Metanephros (tissue), 2 donors: Measurements from ENCODE around the gene LMBR1L. TPM values are rescaled to one million over a fixed set of nuclear protein-coding genes. Genes with fewer than 3 reads are reported as not detected.

Source experiments
- small RNA-seq: library from RNA; depleted of rRNA; stranded (forward); fragments of <200 nt; gene quantifications from one replicate; pipeline ENCODE3, GENCODE V24; 2014; ENCODE audit warnings: low replicate concordance
- total RNA-seq: library from RNA; depleted of rRNA; stranded (reverse); fragments of >200 nt; gene quantifications from one replicate; pipeline ENCODE4 v1.2.3, GENCODE V29; 2014

LMBR1L gene, protein sequence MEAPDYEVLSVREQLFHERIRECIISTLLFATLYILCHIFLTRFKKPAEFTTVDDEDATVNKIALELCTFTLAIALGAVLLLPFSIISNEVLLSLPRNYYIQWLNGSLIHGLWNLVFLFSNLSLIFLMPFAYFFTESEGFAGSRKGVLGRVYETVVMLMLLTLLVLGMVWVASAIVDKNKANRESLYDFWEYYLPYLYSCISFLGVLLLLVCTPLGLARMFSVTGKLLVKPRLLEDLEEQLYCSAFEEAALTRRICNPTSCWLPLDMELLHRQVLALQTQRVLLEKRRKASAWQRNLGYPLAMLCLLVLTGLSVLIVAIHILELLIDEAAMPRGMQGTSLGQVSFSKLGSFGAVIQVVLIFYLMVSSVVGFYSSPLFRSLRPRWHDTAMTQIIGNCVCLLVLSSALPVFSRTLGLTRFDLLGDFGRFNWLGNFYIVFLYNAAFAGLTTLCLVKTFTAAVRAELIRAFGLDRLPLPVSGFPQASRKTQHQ
- total RNA-seq: 69.4 TPM

DNA sequence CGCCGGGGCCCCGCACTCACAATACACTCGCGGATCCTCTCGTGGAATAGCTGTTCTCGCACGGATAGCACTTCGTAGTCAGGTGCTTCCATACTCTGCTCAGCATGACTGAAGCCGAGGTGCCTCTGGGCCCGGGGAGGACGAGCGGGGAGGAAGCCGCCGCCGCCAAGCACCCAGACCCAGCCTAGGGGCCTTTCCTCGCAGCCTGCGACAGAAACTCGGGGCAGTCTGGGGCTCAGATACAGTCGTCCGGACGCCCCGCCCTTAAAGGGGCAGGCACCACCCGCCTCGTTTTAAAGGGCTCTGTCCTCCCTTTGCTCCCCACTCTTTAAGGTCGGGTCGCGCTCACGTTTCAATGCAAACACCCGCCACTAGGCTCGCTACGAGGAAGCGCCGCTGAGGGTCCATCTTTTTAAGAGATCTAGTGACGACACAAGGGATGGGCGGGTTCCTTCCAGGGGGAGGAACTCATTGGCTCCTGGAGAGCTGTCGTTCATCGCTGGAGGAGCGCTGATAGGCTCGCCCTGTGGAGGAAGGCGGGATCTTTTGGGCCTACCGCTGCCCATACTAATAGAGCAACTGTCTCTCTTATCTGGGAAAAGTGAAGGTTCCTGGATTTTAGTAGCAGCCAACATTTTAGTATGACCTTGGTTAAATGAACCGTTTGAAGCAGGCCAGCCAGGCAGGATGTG lies at the start of gene LMBR1L:
Gene LMBR1L (minus strand): TSS at position 384 of the 692 bp plus-strand sequence. CDS start 292 bp downstream, at position 92.

DNA sequence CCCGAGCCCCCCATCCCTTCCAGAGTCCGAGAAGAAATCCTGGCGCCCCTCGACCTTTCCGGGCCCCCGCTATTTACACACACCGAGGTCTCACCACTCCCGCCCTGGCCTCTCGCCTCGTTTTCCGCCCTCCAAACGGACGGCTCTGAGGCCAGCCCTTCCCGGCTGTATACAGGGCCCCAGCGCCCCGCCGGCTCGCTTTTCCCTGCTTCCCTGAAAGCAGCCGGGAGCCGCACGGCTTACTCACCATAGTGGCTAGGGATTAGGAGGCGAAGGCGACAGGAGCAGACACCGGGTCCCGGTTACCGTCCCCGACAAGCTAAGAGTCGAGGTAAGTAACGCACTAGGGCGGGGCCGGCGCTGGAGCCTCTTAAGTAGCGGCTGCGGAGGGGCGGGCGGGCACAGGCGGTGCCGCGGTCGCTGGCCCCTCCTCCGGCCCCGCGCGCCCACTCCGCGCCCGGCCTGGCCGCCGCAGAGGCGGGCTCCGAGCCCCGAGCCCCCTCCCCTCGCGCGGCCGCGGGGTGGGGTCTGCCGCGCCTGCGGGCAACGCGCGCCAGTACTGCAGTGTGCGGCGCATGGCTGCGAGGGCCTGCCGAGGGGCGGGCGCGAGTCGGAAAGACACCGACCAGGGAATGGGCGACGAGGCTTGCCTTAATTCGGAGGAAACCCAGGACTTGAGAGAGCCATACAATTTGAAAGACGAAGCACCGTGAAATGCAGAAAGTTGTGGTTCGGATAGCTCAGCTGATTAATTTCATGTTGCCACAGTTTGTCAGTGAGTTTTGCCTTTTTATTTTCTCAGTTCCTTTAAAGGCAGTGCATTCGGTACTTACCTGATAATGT lies 20.6 kb upstream of the LMBR1L start, which contains the start of gene TUBA1B:
Gene TUBA1B (minus strand): TSS at position 345 of the 843 bp plus-strand sequence. CDS start 95 bp downstream, at position 250.

DNA sequence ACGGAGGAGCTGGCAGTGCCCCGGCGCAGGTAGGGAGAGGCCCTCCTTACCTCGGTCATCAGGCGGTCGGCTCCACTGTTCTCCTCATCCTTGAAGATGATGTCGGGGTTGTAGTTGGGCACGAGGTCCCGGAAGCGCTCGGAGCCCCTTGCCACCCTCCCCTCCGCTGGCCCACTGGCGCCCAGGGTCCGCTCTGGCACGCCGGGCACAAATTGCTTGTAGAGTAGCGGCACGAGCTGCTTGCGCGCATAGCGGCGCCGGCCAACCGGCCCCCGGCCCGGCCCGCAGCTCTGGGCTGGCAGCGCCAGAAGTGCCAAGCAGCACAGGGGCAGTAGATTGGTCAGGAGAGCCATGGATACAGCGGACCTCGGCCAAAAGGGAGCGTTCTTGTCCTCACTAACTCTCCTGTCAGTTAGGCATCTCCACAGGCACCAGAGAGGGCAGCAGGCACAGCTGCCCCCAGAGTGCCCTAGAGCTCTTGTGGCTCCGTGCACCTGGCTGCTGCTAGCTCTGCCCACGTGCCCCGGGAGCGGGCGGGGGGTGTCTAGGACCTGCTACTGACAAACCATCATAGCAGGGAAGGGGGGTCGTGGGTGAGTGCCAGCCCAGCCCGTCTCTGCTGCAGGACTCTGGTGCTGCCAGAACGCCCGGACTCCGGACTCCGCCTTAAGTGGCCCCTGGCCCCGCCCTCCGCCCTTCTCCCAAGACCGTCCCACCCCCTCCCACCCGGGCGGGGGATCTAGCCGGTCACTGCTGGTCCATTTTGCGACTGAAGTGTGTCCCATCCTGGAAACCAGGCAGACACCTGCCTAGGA lies 16.3 kb downstream of the LMBR1L start, which contains the start of gene DHH:
Gene DHH (minus strand): TSS at position 642 of the 815 bp plus-strand sequence. CDS start 289 bp downstream, at position 353.

GRCh38 chr12:49069507-49070346 lies 40.9 kb downstream of the LMBR1L start, which contains the start of gene RHEBL1:
RHEBL1 (minus strand) TSS chr12:49069979; CDS start chr12:49069785, 194 bp downstream.

DNA sequence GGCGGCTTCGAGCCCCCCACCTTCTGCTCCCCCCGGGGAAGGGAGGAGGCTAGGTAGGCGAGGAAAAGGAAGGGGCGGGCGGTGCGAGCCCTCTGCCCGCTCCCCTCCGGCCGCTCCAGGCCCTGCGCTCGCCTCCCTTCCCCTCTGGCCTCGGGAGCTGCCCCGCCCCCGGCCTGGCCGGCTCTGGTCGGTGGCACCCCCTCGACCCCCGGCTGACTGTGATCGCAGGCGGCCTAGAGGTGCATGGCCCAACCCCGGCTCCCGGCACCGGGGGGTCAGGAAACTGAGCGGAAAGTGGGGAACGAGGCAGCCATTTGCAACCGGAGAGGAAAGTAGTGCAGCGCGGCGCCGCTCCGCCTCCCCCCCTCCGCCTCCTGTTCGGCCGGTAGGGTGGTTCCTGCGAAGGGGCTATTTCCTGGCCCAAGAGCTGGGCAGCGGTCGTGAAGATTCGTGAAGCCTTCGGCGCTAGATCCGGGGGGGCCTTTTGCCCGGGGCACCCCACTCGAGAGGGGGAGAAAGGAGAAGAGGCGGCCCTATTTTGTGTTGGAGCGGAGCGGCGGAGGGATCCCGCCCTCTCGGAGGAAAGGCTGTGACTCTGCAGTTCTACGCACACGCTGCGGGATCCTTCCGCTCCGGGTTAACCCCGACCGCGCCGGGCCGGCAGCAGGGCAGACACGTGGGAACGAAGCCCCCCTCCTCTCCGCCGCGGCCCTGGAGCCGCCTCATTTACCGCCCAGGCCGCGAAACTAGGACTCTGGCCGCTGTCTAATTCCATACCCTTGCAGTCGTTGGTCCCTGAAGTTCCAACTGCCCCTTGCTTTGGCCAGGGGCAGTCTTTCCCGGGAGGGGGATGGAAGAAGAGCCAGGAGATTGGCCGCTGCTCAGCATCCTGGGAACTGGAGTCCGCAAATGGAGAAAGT lies 50.1 kb downstream of the LMBR1L start, which contains the start of gene KMT2D:
Gene KMT2D (minus strand): TSS at position 558 of the 920 bp plus-strand sequence. CDS start 5,470 bp downstream, outside the sequence.

Small RNA genes lying within 50 kb of the gene (small RNA-seq; reads per million reads assigned to genes)
- not detected for gene RF00019

Other genes with a start within 250 kb of the LMBR1L start
- gene RND1, start 245.0 kb downstream of the LMBR1L start, total RNA-seq: 4.3 TPM
- 11.3 TPM for gene FKBP11, start 185.4 kb downstream of the LMBR1L start, total RNA-seq
- gene ARF3, start 153.4 kb downstream of the LMBR1L start, total RNA-seq: 42.2 TPM
- not detected for gene WNT10B, start 139.1 kb downstream of the LMBR1L start, total RNA-seq
- not detected for gene WNT1, start 132.5 kb downstream of the LMBR1L start, total RNA-seq
- 23.6 TPM for gene DDN, start 111.5 kb downstream of the LMBR1L start, total RNA-seq
- gene PRKAG1, start 92.1 kb downstream of the LMBR1L start, total RNA-seq: 38.2 TPM
- 80.5 TPM for gene KMT2D, start 50.1 kb downstream of the LMBR1L start, total RNA-seq
- 1.3 TPM for gene RHEBL1, start 40.9 kb downstream of the LMBR1L start, total RNA-seq
- 0.88 TPM for gene DHH, start 16.0 kb downstream of the LMBR1L start, total RNA-seq
- gene TUBA1B, start 20.5 kb upstream of the LMBR1L start, total RNA-seq: 596 TPM
- 311 TPM for gene TUBA1A, start 78.2 kb upstream of the LMBR1L start, total RNA-seq
- gene TUBA1C, start 154.2 kb upstream of the LMBR1L start, total RNA-seq: 105 TPM
- gene PRPH, start 184.3 kb upstream of the LMBR1L start, total RNA-seq: 0.18 TPM
- 13.0 TPM for gene TROAP, start 212.4 kb upstream of the LMBR1L start, total RNA-seq
- 1.1 TPM for gene C1QL4, start 226.3 kb upstream of the LMBR1L start, total RNA-seq
- gene DNAJC22, start 236.0 kb upstream of the LMBR1L start, total RNA-seq: 14.1 TPM